Fibroblast of skin of right biceps (primary cell): Measurements from ENCODE around the gene SDF4.
"Not testable (repeated sequence)": the region's sequence is repeated elsewhere in the genome, so short reads cannot be mapped to it uniquely, and the experiment has no call there.

Source experiments
- DNase-seq: peaks from one replicate; pipeline ENCODE4 v3.0.0-alpha.2; 2013

SDF4 gene

DNA sequence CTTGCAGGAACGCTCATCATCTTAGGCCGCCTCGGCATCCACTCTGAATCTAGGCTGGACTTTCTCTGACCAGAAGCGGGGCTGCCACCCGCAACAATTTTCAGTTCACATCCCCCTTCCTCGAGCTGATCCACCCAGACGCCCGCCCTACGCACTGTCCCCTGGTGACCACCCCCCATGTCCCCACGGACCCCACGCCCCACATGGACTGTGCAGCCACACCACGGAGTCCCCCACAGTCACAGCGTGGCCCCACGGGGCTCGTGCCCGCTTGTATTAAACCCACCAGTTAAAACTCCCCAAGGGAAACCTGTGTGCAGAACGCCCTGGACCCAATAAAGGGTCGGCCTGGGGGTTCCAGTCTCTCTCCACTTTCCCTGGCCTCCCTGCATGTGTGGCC lies 27.7 kb upstream of the SDF4 start:
- no peak for DNase-seq

DNA sequence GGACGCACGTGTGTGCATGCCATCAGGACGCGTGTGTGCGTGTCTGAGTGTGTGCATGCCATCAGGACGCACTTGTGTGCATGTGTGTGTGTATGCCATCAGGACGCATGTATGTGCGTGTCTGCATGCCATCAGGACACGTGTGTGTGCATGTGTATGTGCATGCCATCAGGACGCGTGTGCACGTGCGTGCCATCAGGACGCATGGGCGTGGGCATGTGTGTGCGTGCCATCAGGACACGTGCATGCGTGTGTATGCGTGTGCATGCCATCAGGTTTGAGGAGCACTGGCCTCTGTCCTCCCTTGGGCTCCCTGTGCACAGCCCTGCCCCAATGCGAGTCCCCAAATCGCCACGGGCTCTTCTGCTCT lies 27.3 kb upstream of the SDF4 start:
- no peak for DNase-seq

DNA sequence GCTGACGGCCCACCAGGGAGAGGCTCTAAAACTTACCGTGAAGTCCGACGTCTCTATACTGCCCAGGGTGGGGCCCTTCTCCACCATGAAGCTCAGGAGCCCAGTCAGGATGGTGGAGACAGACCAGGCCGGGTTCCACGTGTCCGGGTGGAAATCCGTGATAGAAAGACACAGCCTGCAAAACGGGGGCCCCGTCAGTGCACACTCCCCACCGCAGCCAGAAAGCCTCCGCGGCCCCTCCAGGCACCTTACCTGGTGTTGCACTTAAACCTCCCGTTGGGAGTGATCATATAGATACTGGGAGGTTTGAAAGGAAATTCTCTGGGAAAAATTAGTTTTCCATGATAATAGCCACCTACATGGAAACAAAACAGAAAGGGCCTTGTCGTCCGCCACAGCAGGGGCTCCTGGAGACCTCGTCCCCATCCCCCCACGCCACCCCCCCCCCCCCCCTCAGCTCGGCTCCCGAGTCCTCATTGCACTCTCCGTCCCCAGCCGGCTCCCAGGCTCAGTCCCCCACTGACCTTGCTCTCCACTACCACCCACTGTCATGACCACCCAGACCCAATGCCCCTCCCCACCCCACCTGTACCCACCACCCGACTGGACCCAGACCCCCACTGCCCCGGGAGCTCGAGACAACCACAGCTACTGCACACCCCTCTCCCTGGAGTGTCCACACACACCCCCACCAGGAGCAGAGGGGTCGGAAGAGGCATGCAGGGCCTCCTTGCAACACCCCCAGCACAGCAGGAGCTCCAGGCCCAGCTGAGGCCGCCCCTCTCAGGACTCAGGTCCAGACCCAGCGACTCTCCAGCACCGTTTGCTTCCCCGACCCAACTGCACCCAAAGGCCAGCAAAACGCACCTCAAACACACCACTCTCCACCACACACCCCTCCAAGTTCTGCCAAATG lies 25.4 kb upstream of the SDF4 start:
- DNase-seq, result no peak

DNA sequence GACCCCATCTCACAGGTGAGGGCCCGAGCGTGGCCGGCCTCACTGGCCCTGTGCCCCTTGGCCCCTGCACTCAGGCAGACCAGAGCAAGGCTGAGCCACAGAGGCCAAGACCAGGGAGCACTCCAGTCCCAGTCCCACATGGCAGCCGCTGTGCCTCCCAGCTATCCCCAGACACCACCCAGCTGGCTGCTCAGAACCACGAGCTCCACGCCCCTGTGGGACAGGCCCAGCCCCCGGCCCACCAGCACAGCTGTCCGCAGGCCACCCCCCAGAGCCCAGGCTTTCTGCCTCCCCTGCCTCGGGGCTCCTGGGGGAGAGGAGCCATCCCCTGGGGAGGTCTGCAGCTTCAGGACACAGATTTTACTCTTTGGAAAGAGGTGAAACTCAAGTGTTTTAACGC lies 23.8 kb upstream of the SDF4 start:
- DNase-seq, result no peak

DNA sequence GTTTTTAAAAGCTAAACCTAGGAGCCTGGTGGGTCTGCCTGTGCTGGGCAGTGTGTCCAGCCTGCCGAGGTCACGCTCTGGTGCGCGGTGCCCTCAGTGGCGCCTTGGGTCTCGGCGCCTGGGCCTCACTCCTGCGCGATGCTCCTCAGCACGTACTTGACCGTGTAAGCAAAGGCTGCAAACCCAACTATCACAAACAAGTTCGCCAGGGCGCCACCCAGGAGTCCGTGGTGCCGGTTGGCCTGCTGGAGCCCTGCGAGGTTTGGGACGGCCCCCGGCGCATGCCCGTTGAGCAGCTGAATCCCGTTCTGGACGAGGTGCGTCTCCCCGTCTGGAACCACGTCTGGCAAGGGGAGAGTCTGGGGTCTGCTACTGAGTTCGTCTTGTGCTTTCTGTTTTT lies 23.3 kb upstream of the SDF4 start:
- no peak for DNase-seq

DNA sequence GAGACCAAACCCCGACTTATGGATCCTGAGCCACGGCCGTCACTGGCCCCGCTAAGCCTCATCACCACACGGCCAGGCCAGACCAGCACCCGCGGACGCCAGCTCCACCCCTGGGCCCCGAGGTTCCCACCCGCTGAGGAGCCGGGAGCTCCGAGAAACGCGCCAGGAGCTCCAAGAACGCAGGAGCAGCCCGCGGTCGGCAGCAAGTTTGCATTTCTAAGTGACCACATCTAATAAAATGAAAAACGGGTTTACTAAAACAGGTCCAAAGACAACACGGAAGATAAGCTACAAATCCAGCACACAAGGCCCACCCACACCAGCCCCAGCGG lies 22.8 kb upstream of the SDF4 start:
- DNase-seq, result no peak

DNA sequence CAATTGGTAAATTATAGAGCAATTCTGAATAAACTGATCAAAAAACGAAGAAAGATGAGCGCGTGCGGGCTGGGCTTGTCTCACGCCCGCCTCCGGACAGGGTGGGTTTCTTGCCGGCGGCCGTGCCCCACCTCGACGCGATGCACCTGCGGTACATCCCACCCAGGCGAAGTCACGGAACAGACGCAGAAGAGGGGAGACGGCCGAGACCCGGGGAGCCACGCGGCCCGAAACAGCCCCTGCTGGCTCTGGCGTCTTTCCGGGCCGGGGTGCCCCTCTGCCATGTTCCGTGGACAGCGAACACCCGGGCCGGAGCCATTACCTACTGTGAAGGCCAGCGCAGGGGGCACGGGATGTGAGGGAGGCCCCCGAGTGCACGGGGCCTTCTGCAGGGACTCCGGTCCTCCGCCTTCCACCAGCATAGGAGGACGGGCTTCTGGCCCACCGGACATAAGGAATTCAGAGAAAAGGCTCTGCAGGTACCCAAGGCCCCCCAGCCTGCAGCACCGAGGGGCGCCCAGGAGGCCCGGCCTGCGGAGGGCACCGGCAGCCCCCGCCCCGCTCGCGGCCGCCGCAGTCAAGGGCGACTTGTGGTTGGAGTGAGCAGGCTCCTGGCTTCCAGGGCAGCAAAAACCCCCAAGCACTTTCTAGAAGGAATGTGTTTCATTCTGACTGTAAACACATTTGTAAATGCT lies 22.3 kb upstream of the SDF4 start:
- no peak for DNase-seq

DNA sequence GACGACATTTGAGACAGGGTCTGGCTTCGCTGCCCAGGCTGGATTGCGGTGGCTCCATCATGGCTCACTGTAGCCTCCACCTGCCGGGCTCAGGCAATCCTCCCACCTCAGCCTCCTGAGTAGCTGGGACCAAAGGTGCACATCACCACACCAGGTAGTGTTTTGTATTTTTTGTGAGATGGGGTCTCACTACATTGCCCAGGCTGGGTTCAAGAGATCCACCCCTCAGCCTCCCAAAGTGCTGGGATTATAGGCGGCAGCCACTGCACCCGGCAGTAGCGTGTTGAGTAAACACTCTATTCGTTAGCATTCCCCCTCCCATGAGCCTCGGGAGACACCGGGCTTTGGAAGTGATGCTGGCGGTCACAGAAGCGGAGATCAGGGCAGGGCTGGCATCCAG lies 21.5 kb upstream of the SDF4 start:
- DNase-seq, result no peak

DNA sequence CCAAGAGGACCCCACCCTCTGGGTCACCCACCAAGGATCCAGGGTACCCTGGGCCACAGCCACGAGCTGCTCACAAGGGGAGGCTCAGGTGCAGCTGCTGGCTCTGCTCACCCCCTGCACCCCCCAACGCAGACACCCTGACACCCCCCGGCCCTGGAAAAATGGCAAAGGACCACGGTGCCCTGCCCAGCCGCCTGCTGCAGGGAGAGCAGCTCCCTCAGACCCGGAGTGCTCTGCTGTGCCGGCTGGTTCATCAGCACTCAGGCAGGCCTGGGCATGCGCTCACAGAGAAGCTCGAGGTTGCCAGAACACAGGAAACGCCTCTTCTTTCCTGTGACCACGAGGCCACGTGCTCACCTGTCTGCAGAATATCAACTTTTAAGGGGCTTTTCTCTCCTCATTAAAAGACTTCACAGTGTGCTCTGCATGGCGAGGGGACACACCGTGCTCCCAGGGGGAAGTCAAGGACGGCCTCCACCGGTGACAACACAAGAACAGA lies 19.0 kb upstream of the SDF4 start:
- no peak for DNase-seq

DNA sequence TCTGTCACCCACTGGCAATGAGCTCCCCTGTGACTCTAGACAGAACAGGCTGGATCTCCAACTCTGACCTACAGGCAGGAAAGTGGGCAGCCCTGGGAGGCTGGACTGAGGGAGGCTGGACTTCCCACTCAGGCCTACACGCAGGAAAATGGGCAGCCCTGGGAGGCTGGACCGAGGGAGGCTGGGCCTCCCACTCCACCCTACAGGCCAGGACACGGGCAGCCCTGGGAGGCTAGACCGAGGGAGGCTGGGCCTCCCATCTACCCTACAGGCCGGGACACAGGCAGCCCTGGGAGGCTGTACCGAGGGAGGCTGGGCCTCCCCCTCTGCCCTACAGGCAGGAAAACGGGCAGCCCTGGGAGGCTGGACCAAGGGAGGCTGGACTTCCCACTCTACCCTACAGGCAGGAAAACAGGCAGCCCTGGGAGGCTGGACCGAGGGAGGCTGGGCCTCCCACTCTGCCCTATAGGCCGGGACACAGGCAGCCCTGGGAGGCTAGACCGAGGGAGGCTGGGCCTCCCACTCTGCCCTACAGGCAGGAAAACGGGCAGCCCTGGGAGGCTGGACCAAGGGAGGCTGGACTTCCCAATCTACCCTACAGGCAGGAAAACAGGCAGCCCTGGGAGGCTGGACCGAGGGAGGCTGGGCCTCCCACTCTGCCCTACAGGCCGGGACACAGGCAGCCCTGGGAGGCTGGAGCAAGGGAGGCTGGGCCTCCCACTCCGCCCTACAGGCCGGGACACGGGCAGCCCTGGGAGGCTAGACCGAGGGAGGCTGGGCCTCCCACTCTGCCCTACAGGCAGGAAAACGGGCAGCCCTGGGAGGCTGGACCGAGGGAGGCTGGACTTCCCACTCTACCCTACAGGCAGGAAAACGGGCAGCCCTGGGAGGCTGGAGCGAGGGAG lies 16.5 kb upstream of the SDF4 start:
- not testable (repeated sequence) for DNase-seq

DNA sequence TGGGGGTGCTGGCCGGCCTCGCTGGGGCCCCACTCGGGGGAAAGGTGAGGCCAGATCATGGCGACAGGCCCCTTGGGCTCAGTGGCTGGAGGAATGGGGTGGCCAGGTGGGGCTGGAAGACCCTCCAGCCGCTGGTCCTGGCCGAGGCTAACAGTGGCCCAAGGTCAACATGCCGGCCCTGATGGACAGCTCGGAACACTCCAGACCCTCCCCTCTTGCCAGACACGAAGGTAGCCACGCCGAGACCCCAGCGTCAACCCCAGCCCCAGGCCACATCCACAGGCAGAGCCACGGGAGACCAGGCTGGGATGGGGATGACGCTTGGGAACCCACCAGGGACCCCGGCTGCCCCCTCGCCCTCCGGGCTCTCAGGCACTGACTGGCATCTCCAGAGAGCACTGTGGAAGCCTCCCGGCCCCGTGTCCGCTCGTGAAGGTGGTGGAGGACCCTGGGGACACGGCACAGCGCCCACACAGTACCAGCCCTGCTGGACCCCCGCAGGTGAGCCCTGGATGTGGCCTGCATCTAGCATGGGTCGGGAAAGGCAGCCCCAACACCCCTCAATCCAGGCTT lies 15.6 kb upstream of the SDF4 start:
- no peak for DNase-seq

DNA sequence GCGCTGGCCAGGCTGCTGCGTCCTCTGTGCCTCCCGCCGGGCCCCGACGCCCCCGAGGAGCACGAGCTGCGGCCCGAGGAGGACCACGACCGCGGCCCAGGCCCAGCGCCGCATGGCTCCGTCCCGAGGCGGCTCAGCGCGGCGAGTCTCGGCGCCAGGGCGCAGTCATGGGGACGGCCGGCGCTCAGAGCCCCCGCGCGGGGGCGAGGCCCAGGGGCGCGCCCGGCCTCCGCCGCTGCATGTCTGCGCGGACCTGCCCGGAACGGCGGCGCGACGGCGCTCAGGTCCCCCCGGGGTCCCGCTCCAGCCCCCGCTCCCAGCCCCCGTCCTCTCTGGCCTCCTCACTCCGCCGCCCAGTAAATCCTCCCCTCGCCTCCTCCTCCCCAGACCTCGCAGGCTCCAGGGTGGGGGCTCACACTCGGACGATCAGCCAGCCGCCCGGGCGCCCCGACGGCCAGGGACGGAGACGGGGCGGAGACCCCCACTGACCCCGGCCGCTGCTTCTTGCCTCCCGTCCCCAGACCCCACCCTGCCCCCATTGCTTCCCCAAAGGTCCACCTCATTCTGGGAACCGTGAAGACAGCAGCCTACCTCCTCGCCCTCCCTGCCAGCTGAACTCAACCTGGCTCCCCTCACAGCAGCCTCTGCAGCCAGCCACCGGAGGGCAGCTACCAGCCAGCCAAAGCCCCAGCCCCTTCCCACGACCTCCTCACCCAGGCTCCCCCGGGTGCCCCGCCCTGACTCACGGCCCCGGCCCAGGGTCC lies 15.0 kb upstream of the SDF4 start, which contains the start of gene C1QTNF12:
C1QTNF12 (minus strand) TSS at position 146 of the 764 bp plus-strand sequence; CDS start at position 114, 32 bp downstream.
- no peak for DNase-seq

DNA sequence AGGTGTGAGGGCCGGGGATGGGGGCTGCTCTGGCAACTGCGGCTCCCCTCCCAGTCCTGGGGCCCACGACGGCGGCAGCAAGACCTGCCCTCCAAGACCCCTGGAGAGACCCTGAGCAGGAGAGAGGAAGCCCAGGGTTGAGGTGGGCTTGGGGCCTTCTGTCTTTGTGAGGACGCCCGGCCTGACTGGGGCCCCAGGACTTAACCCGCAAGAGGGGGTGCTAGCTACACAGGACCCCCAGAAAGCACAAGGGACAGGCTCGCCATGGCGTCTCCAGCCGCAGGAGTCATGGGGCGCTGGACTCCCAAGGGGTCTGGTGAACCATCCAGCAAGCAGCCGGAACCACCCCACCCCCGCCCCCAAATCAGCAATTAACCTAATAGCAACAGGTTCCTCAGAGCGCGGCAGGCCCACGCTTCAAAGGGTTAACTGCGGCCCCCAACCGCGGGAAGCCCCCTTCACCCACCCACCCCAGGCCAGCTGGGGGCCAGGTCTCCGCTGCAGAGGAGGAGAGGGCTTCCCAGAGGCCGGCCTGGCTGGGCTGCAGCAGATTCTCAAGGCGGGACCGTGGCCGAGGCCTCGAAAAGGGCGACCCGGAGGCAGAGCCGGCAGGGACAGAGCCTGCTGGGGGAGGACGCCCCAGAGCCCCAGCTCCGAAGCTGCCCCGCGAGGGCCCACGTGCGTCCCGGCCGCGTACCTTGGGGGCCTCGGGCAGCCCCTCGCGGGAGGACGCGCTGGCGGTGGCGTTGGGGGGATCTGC lies 14.2 kb upstream of the SDF4 start:
- no peak for DNase-seq

DNA sequence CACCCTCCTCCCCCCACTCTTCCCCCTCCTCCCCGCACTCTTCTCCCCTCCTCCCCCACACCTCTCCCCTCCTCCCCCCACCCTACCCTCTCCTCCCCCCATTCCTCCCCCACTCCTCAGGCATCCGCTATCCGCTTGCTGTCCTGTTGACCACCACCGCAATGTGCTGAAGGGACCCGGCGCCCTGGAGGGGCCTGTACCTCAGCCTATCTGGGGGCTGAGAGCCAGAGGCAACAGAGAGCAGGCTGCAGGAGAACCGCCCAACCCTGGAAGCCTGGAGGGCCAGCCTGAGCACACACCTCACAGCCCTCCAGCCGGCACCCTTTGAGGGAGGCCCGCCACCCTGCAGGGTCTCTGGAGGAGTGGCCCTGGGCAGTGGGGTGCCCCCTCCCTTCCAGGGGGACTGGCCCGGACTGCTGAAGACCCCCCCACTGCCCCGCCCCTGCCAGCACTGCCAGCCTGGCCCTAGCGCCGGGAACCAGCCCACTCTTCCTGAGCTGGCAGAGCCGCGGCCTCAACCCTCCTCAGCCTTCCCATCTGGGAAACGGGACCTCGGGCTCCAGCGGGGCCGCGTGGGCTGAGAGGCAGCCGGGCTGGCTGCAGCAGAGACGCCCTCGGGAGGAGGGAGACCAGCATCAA lies 13.5 kb upstream of the SDF4 start:
- no peak for DNase-seq

DNA sequence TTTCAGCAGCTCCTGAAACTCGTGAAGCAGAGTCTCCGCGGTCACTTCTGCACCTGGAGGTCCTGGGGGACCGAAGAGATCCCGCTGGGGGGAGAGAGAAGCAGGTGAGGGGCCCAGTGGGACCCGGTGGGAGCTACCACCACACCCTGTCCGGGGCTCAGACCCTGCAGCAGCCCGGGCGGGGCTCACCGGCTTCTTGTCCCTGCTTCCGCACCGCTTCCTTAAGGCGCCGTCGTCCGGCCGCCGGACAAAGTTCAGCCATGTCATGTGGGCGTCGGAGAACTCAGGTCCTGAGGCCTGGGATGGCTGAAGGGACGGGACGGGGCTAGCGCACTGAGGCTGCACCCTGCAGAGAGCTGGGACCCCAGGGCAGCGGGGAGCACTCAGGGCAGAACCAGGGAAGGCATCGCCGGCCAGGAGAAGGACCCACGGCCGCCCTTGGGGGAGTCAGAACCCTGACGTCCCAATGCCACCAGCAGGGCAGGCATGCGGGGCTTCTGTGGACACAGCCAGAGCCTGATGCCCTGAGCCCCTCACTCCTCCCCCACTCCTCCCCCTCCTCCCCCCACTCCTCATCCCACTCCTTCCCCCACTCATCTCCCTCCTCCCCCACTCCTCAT lies 12.5 kb upstream of the SDF4 start:
- no peak for DNase-seq

DNA sequence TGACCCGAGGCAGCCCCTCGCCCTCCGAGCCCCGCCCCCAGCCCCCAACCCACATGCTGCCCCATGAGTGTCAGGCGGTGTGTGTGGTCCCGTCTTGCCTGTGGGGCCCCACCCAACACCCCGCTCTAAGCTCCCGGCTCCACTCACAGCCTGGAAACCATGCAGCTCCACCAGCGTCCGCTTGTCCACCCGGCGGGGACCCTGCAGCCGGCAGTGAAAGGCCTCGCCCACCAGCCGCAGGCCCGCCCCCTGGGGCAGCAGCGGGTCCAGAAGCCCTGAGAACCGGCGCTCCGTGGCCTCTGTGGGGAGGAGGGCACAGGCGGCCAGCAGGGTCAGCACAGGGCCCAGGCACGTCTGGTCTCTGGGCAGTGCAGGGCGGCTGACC lies 12.0 kb upstream of the SDF4 start:
- no peak for DNase-seq

DNA sequence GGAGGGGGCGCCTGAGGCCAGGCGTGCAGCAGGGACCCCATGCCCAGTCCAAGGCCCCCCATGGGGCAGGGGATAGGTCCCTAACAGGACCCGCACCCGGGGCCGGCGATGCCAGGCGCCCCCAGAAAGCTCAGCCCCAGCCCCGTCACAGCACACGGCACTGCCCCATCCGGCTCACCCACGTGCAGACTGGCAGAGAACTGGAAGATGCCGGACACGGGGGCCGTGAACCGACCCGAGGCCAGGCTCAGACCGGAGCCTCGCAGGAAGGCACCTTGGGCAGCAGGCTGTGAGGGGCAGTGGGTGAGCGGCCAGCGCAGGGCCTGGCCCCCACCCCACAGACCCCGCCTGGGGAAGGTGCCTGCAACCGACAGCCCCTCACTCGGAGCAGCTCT lies 11.5 kb upstream of the SDF4 start:
- no peak for DNase-seq

DNA sequence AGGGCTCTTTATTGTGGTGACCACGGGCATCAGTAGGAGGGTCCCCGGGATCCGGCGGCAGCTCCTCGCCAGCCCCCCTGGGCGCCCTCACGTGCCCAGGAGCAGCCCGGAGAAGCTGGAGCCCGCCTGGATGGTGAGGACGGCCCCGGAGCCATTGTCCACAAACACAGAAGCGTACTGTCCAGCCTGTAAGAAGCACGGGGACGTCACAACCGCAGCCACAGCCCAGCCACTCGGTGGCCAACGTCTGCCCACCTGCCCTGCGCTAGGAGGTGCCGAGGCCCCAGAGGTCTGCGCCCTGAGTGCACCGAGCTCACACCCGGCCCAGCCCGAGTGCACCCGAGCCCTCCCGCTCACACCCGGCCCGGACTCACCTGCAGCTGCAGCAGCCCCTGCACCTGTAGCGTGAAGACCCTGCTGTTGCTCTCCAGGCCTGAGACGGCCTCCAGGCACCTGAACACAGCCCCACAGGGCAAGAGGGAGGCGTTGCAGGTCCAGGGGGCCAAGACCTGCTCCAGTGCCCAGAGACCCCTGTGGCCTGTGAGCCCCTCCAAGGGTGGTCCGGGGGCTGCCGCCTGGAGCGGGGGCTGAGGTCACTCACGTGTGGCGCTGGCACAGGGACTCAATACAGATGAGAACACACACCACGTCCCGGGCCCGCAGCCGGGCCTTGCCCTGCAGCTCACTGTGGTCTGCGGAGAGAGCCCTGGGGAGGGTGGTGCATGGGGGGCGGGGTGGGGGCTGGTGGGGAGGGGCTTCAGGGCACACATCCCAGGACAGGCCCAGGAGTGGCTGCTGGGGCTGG lies 10.9 kb upstream of the SDF4 start:
- DNase-seq, result no peak

DNA sequence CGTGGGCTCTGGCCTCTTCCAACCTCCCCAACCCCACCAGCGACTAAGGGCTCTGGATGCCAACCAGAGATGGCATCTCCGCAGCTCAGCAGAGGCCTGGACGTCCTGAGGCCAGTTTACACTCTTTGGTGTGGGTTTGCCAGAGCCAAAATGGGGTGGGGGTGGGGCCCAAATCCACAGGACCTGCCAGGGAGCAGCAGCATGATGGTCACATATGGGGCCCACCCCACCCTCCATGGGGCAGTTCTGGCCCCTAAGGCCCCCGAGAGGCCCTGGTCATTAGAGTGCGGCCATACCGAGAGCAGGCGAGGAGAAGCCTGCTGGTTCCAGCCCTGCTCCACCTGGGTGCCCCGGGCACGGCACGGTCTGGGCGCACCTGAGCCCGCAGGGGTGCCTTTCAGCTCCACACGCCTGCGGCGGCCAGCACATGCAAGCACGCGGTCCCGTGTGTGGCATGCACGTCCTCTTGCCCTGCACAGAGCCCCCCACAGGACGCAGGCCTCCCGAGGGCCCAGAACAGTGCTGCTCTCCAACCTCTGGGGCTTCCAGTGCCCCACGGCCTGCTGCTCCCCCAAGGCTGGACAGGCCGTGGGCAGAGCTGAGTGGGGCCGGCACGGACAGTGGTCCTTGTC lies 9.9 kb upstream of the SDF4 start:
- DNase-seq, result no peak
